Sigmoid colon (tissue), 7 donors: ENCODE data around the gene LYPD4. TPM values are rescaled to one million over a fixed set of nuclear protein-coding genes. Genes with fewer than 3 reads are reported as not detected.

Source experiments
- DNase-seq: peaks from one replicate; pipeline ENCODE4 v3.0.0-alpha.2; 2019
- H3K27ac ChIP-seq, 4 donors: fragments of 200-600 bp; sonication (generic); one replicate each; pipeline ENCODE4 v1.5.1; 2016 to 2019; ENCODE audit warnings: mild to moderate bottlenecking in 1 of 4
- H3K27me3 ChIP-seq, 3 donors: fragments of 200-600 bp; sonication (generic); one replicate each; pipeline ENCODE4 v1.5.1; 2019; ENCODE audit warnings: mild to moderate bottlenecking in 1 of 3
- H3K36me3 ChIP-seq, 4 donors: fragments of 200-600 bp; sonication (generic); one replicate each; pipeline ENCODE4 v1.5.1; 2016 to 2019
- H3K4me1 ChIP-seq, 4 donors: fragments of 200-600 bp; sonication (generic); one replicate each; pipeline ENCODE4 v1.5.1; 2017 to 2019
- H3K4me3 ChIP-seq, 4 donors: fragments of 200-600 bp; sonication (generic); one replicate each; pipeline ENCODE4 v1.5.1; 2017 to 2019; ENCODE audit warnings: mild to moderate bottlenecking in 2 of 4, moderate library complexity in 1 of 4
- H3K9me3 ChIP-seq, 4 donors: fragments of 200-600 bp in 3 of 4; sonication (generic) in 3 of 4; one replicate each; pipeline versions ENCODE4 v1.5.1 to v1.6.1; 2013 to 2019
- EP300 ChIP-seq, 4 donors: sonication (generic); formaldehyde crosslinking; IDR thresholded peaks; one replicate each; pipeline ENCODE4 v1.6.1; 2017; ENCODE audit warnings: antibody characterized with exemption in 4 of 4
- POLR2A ChIP-seq, 2 donors: fragments of 450-650 bp; IDR thresholded peaks; one replicate each; pipeline ENCODE4 v1.6.1; 2016; ENCODE audit warnings: antibody characterized with exemption in 2 of 2, mild to moderate bottlenecking in 2 of 2, moderate library complexity in 2 of 2
- POLR2AphosphoS5 ChIP-seq, 4 donors: sonication (generic); formaldehyde crosslinking; IDR thresholded peaks; one replicate each; pipeline ENCODE4 v1.6.1; 2017; ENCODE audit warnings: antibody characterized with exemption in 4 of 4
- WGBS, 2 donors: extraction: QIAGEN DNeasy Blood & Tissue Kit; methylation state at CpG; one replicate each; pipeline ENCODE4 v1.1.7; 2013; 5-methylcytosine and 5-hydroxymethylcytosine counted together
- intact Hi-C: fragments of 100-400 bp; cut with DNase I; formaldehyde crosslinking; loops from one replicate; pipeline ENCODE4 v1.15.1; 2023
- polyA plus RNA-seq, 3 donors: library from polyadenylated mRNA; stranded (reverse); fragments of 200-250 nt; gene quantifications; one replicate each; pipeline ENCODE4 v1.2.3, GENCODE V29; 2013
- total RNA-seq, 4 donors: library from RNA; depleted of rRNA; stranded (reverse); fragments of >200 nt; gene quantifications; one replicate each; pipeline ENCODE4 v1.1.0, GENCODE V29; 2016
- TF ChIP-seq, protein P1 (sequence below), 4 experiments: fragments of 450-650 bp in 3 of 4; fragments of 200-600 bp in 1 of 4; IDR thresholded peaks; one replicate each; pipeline ENCODE4 v1.5.1; 2016 to 2019; ENCODE audit warnings: antibody characterized with exemption in 4 of 4, mild to moderate bottlenecking in 3 of 4, moderate library complexity in 2 of 4
- donor health status: healthy with polysubstance abuse.
- donor health status: Bipolar disorder and iron deficiency.
- donor health status: healthy.

LYPD4 gene
- total and polyA plus RNA-seq, 7 donors: 0.60 TPM; not detected in 6

DNA sequence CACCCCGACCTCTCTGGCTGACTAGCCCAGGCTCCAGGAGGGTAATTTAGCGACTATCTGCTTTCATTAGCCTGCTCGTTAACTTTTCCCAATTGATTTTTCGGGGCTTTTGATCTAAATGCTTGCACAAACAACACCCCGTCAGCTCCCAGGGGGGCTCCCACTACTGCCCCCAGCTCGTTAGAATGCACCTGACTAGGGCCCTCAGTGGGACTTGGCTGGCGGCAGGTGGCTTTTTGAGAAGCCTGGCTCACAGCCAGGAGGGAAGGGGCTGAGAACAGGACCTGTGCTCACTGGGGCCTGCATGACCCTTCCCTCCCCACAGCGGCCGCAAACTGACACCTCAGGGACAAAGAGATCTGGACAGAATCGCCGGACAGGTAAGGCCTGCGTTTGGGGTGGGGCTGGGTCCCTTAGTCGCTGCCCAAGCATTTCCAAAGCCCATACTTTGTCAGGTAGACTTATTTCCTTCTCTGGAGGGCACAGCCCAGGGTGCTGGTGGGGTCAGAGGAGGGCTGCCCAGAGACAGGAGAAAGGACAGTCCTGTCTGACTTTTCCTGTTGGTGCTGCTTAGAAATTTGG, 25.0 kb upstream of the LYPD4 start:
- Histone ChIP-seq H3K36me3 (peaks cover 22 to 71% (median 39%) of the 10 kb centered on the region in 4 donors), H3K4me3 (no peak overlapping the region), H3K27ac (no peak overlapping the region), H3K4me1 (peaks cover 0 to 8% (median 3%) of the 10 kb centered on the region in 4 donors), H3K9me3 (no peaks in the 10 kb centered on the region), H3K27me3 (no peaks in the 10 kb centered on the region)
- intact Hi-C loops: no loop called here
- TF ChIP-seq, protein P1, sequence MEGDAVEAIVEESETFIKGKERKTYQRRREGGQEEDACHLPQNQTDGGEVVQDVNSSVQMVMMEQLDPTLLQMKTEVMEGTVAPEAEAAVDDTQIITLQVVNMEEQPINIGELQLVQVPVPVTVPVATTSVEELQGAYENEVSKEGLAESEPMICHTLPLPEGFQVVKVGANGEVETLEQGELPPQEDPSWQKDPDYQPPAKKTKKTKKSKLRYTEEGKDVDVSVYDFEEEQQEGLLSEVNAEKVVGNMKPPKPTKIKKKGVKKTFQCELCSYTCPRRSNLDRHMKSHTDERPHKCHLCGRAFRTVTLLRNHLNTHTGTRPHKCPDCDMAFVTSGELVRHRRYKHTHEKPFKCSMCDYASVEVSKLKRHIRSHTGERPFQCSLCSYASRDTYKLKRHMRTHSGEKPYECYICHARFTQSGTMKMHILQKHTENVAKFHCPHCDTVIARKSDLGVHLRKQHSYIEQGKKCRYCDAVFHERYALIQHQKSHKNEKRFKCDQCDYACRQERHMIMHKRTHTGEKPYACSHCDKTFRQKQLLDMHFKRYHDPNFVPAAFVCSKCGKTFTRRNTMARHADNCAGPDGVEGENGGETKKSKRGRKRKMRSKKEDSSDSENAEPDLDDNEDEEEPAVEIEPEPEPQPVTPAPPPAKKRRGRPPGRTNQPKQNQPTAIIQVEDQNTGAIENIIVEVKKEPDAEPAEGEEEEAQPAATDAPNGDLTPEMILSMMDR (IDR thresholded peaks at IDR 0.05): no peak
- TF ChIP-seq POLR2A (IDR thresholded peaks at IDR 0.05): no peak
- TF ChIP-seq POLR2AphosphoS5 (IDR thresholded peaks at IDR 0.05): no peak
- TF ChIP-seq EP300 (IDR thresholded peaks at IDR 0.05): no peak
- no peak for DNase-seq
- WGBS, 2 donors: 69 to 78% methylated on average over 13 of the region's 13 CpGs

GRCh38 chr19:41868989-41869300, 24.5 kb upstream of the LYPD4 start:
- TF ChIP-seq POLR2AphosphoS5 (IDR thresholded peaks at IDR 0.05): no peak
- no peak for TF ChIP-seq EP300 (IDR thresholded peaks at IDR 0.05)
- no peak for TF ChIP-seq POLR2A (IDR thresholded peaks at IDR 0.05)
- TF ChIP-seq, protein P1 (IDR thresholded peaks at IDR 0.05): no peak
- 89 to 90% methylated on average over 12 of the region's 12 CpGs for WGBS, 2 donors
- Histone ChIP-seq H3K4me3 (no peak overlapping the region), H3K4me1 (peaks cover 0 to 8% (median 6%) of the 10 kb centered on the region in 4 donors), H3K9me3 (no peaks in the 10 kb centered on the region), H3K36me3 (peaks cover 27 to 77% (median 44%) of the 10 kb centered on the region in 4 donors), H3K27ac (no peak overlapping the region), H3K27me3 (no peaks in the 10 kb centered on the region)
- intact Hi-C loops: no loop called here
- DNase-seq: no peak

GRCh38 chr19:41868120-41868988, 23.9 kb upstream of the LYPD4 start:
- 31 to 67% methylated on average over 10 of the region's 10 CpGs for WGBS, 2 donors
- intact Hi-C loops: no loop called here
- TF ChIP-seq, protein P1 (IDR thresholded peaks at IDR 0.05): no peak
- no peak for TF ChIP-seq POLR2A (IDR thresholded peaks at IDR 0.05)
- no peak for TF ChIP-seq POLR2AphosphoS5 (IDR thresholded peaks at IDR 0.05)
- no peak for TF ChIP-seq EP300 (IDR thresholded peaks at IDR 0.05)

GRCh38 chr19:41866284-41866683, 21.8 kb upstream of the LYPD4 start:
- intact Hi-C loops: no loop called here
- no peak for DNase-seq
- H3K4me1 ChIP-seq: peaks cover 0 to 31% (median 27%) of the 10 kb centered on the region in 4 donors
- H3K9me3 ChIP-seq: no peaks in the 10 kb centered on the region
- peaks cover 25 to 94% (median 54%) of the 10 kb centered on the region in 4 donors for H3K36me3 ChIP-seq
- H3K27ac ChIP-seq: no peak overlapping the region
- 83 to 92% methylated on average over 3 of the region's 3 CpGs for WGBS, 2 donors
- no peak overlapping the region for H3K4me3 ChIP-seq
- no peaks in the 10 kb centered on the region for H3K27me3 ChIP-seq
- TF ChIP-seq, protein P1 (IDR thresholded peaks at IDR 0.05): no peak
- TF ChIP-seq POLR2A (IDR thresholded peaks at IDR 0.05): no peak
- TF ChIP-seq POLR2AphosphoS5 (IDR thresholded peaks at IDR 0.05): no peak
- TF ChIP-seq EP300 (IDR thresholded peaks at IDR 0.05): no peak

More at GRCh38 chr19:41868120-41868988, 23.9 kb upstream of the LYPD4 start:
- no peak overlapping the region for H3K4me3 ChIP-seq
- no peaks in the 10 kb centered on the region for H3K9me3 ChIP-seq
- H3K36me3 ChIP-seq: peaks cover 28 to 83% (median 46%) of the 10 kb centered on the region in 4 donors
- no peak for DNase-seq
- H3K4me1 ChIP-seq: peaks cover 0 to 10% (median 7%) of the 10 kb centered on the region in 4 donors
- H3K27me3 ChIP-seq: no peaks in the 10 kb centered on the region
- H3K27ac ChIP-seq: no peak overlapping the region
